IMR-90 (cell line): ENCODE measurements around the gene SAMM50. TPM values are rescaled to one million over a fixed set of nuclear protein-coding genes. Genes with fewer than 3 reads are reported as not detected.
A peak's percentile ranks its signal among the peaks of the same experiment; 100 is the strongest.

ENCODE experiments used
- ATAC-seq: fragments of 200-7000 bp; cut with Tn5 transposase; 2 replicates; pipeline ENCODE4 v1.9.1; 2020; ENCODE audit warnings: low read depth, mild to moderate bottlenecking, moderate library complexity
- BruUV-seq: library from RNA; stranded (reverse); fragments of 400-500 nt; replicated peaks from 2 replicates; lab custom pipeline; 2021; lab: Mats Ljungman, UMichigan
- CTCF ChIA-PET: fragments of 300-600 bp; formaldehyde crosslinking; extraction: SDS; loops from one replicate; lab custom pipeline; 2021; ENCODE audit warnings: antibody characterized with exemption; lab: Yijun Ruan, JAX
- POLR2A ChIA-PET: fragments of 300-600 bp; sonication (Branson Sonifier 250); formaldehyde crosslinking; loops from one replicate; lab custom pipeline; 2022; ENCODE audit warnings: antibody characterized with exemption; ENCODE audit not compliant: unreplicated experiment; lab: Charles Lee
- DNase-seq: peaks from one replicate; pipeline ENCODE4 v3.0.0; 2013
- H2AFZ ChIP-seq: replicated peaks from 2 replicates; pipeline ENCODE3; 2013; ENCODE audit warnings: low read length, mild to moderate bottlenecking; ENCODE audit not compliant: poor library complexity
- H2AK5ac ChIP-seq: 2 replicates; pipeline ENCODE4 v1.6.1; 2013; ENCODE audit warnings: low read depth, low read length, inconsistent platforms
- H2AK9ac ChIP-seq: replicated peaks from 2 replicates; pipeline ENCODE3; 2013; ENCODE audit warnings: mild to moderate bottlenecking, low read depth, low read length, moderate library complexity; ENCODE audit not compliant: poor library complexity
- H2BK120ac ChIP-seq: 2 replicates; pipeline ENCODE4 v1.6.1; 2013; ENCODE audit warnings: low read depth, low read length, inconsistent platforms
- H2BK15ac ChIP-seq: 3 replicates; pipeline ENCODE4 v1.6.1; 2013; ENCODE audit warnings: low read depth, low read length, inconsistent platforms
- H2BK20ac ChIP-seq: 2 replicates; pipeline ENCODE4 v1.6.1; 2013; ENCODE audit warnings: low read depth, mild to moderate bottlenecking, inconsistent platforms, low read length, moderate library complexity
- H2BK5ac ChIP-seq: 2 replicates; pipeline ENCODE4 v1.6.1; 2013; ENCODE audit warnings: mild to moderate bottlenecking, low read depth, low read length, inconsistent platforms; ENCODE audit not compliant: poor library complexity, severe bottlenecking
- H3K14ac ChIP-seq: replicated peaks from 2 replicates; pipeline ENCODE4 v1.6.1; 2013; ENCODE audit warnings: low read depth, low read length, inconsistent platforms
- H3K18ac ChIP-seq: 2 replicates; pipeline ENCODE4 v1.6.1; 2013; ENCODE audit warnings: low read depth, low read length, control low read depth
- H3K23ac ChIP-seq: 2 replicates; pipeline ENCODE4 v1.6.1; 2013; ENCODE audit warnings: low read depth, low read length, inconsistent platforms
- H3K27ac ChIP-seq: 2 replicates; pipeline ENCODE4 v1.5.1; 2013; ENCODE audit warnings: mild to moderate bottlenecking, control low read depth, low read length; ENCODE audit not compliant: insufficient read depth
- H3K27me3 ChIP-seq: 2 replicates; pipeline ENCODE4 v1.6.1; 2013; ENCODE audit warnings: low read length; ENCODE audit not compliant: control insufficient read depth, insufficient read depth
- H3K36me3 ChIP-seq: 2 replicates; pipeline ENCODE4 v1.6.1; 2013; ENCODE audit warnings: low read length, mixed read lengths; ENCODE audit not compliant: control insufficient read depth, insufficient read depth
- H3K4ac ChIP-seq: 2 replicates; pipeline ENCODE4 v1.6.1; 2013; ENCODE audit warnings: low read depth, low read length, inconsistent platforms
- H3K4me1 ChIP-seq: 2 replicates; pipeline ENCODE4 v1.6.1; 2013; ENCODE audit warnings: low read length, mixed read lengths; ENCODE audit not compliant: control insufficient read depth, insufficient read depth
- H3K4me2 ChIP-seq: 2 replicates; pipeline ENCODE4 v1.6.1; 2013; ENCODE audit warnings: low read depth, mild to moderate bottlenecking, control low read depth, low read length, moderate library complexity
- H3K4me3 ChIP-seq: 2 replicates; pipeline ENCODE4 v1.5.1; 2013; ENCODE audit warnings: low read depth, mild to moderate bottlenecking, control low read depth, low read length, moderate library complexity; ENCODE audit not compliant: insufficient read depth
- H3K56ac ChIP-seq: 2 replicates; pipeline ENCODE4 v1.6.1; 2013; ENCODE audit warnings: low read length, inconsistent platforms; ENCODE audit not compliant: insufficient read depth; ENCODE audit errors: extremely low read depth
- H3K79me1 ChIP-seq, 2 experiments: 2 replicates each; pipeline ENCODE4 v1.6.1; 2013; ENCODE audit warnings: low read length in 2 of 2, inconsistent platforms in 1 of 2, low read depth in 1 of 2
- H3K9ac ChIP-seq: 2 replicates; pipeline ENCODE4 v1.6.1; 2013; ENCODE audit warnings: low read depth, low read length, control low read depth
- H3K9me1 ChIP-seq: 2 replicates; pipeline ENCODE4 v1.6.1; 2013; ENCODE audit warnings: low read length, inconsistent platforms; ENCODE audit not compliant: insufficient read depth
- H3K9me3 ChIP-seq: 2 replicates; pipeline ENCODE4 v1.6.1; 2013; ENCODE audit warnings: low read length; ENCODE audit not compliant: control insufficient read depth, insufficient read depth
- H4K20me1 ChIP-seq: 2 replicates; pipeline ENCODE4 v1.6.1; 2013; ENCODE audit warnings: low read length, inconsistent platforms; ENCODE audit not compliant: insufficient read depth
- H4K5ac ChIP-seq: 2 replicates; pipeline ENCODE4 v1.6.1; 2013; ENCODE audit warnings: mild to moderate bottlenecking, low read depth, low read length, control low read depth
- H4K8ac ChIP-seq, 2 experiments: 2 replicates each; pipeline ENCODE4 v1.6.1; 2013; ENCODE audit warnings: low read depth in 2 of 2, low read length in 2 of 2, control low read depth in 1 of 2, inconsistent platforms in 1 of 2
- H4K91ac ChIP-seq: 2 replicates; pipeline ENCODE4 v1.6.1; 2013; ENCODE audit warnings: low read depth, low read length, inconsistent platforms; ENCODE audit not compliant: insufficient read depth
- BHLHE40 ChIP-seq: fragments of 150-350 bp; IDR thresholded peaks from 2 replicates; pipeline ENCODE4 v1.6.1; 2016; ENCODE audit warnings: mild to moderate bottlenecking, low read depth, low read length
- CTCF ChIP-seq: conservative IDR thresholded peaks from 2 replicates; pipeline ENCODE4 v1.5.1; 2012; ENCODE audit warnings: mild to moderate bottlenecking, low read depth, low read length, improper control_type of control experiment
- ELK1 ChIP-seq: fragments of 150-350 bp; IDR thresholded peaks from 2 replicates; pipeline ENCODE4 v1.6.1; 2016; ENCODE audit warnings: low read depth, mild to moderate bottlenecking, low read length, moderate library complexity, borderline replicate concordance
- FOS ChIP-seq: fragments of 150-350 bp; IDR thresholded peaks from 2 replicates; pipeline ENCODE4 v1.6.1; 2016; ENCODE audit warnings: low read depth, low read length
- NFE2L2 ChIP-seq: fragments of 150-350 bp; IDR thresholded peaks from 2 replicates; pipeline ENCODE4 v1.6.1; 2016; ENCODE audit warnings: low read depth, mild to moderate bottlenecking, low read length
- RAD21 ChIP-seq: IDR thresholded peaks from 2 replicates; pipeline ENCODE4 v1.6.1; 2012; ENCODE audit warnings: low read length, improper control_type of control experiment
- RFX5 ChIP-seq: IDR thresholded peaks from 2 replicates; pipeline ENCODE4 v1.8.0; 2012; ENCODE audit warnings: low read depth, mild to moderate bottlenecking, low read length, moderate library complexity
- SMC3 ChIP-seq: fragments of 150-350 bp; IDR thresholded peaks from 2 replicates; pipeline ENCODE4 v1.6.1; 2016; ENCODE audit warnings: low read depth, mild to moderate bottlenecking, antibody characterized with exemption, low read length, moderate library complexity
- WGBS, 2 experiments: methylation state at CpG; one replicate each; pipeline versions ENCODE4 v1.1.5 to v1.1.7; 2013; ENCODE audit warnings: missing lambda C conversion rate in 2 of 2; ENCODE audit not compliant: insufficient read length in 1 of 2; ENCODE audit errors: extremely low coverage in 2 of 2; 5-methylcytosine and 5-hydroxymethylcytosine counted together
- dilution Hi-C: fragments of 300-500 bp; cut with HindIII; formaldehyde crosslinking; loops from one replicate; pipeline ENCODE4 v1.14.3; 2018; ENCODE audit warnings: low sequenced_read_pairs; ENCODE audit not compliant: unreplicated experiment
- in situ Hi-C: fragments of 300-500 bp; cut with MboI; formaldehyde crosslinking; loops from 3 replicates; pipeline ENCODE4 v1.14.3; 2019; ENCODE audit warnings: low sequenced_read_pairs, inconsistent platforms, mixed read lengths
- intact Hi-C: fragments of 100-400 bp; cut with micrococcal nuclease; formaldehyde crosslinking; loops from 2 replicates; pipeline ENCODE4 v1.10.0; 2022
- polyA plus RNA-seq, 3 experiments: library from polyadenylated mRNA; depleted of rRNA; stranded (reverse); fragments of >200 nt; gene quantifications; 2 replicates each; pipeline ENCODE4 v1.2.3, GENCODE V29; 2012; ENCODE audit warnings: low replicate concordance in 1 of 3
- total RNA-seq: library from RNA; depleted of rRNA; stranded (reverse); fragments of >200 nt; gene quantifications from 2 replicates; pipeline ENCODE4 v1.2.3, GENCODE V29; 2012

Gene SAMM50
- total and polyA plus RNA-seq, 2 of the 4 experiments (the other 2 are of a cell fraction): 40.6 to 43.7 TPM

GRCh38 chr22:44042249-44043218 lies 87.3 kb downstream of the SAMM50 start:
- H3K27me3 ChIP-seq: no peaks in the 10 kb centered on the region
- WGBS, 2 experiments: 65% methylated on average over 9 of the region's 20 CpGs; no CpG with 5 or more reads in 1 of the 2 experiments
- ATAC-seq (no peak; the same call in 1 of the 2 replicates), DNase-seq (peak; percentile 51)
- H3K14ac ChIP-seq: no peak overlapping the region
- H3K79me1 ChIP-seq: peaks cover 19 to 44% of the 10 kb centered on the region in 2 experiments; a peak in 3 of 4 replicates
- dilution Hi-C loops (no loop called here), intact Hi-C loops (no loop called here), in situ Hi-C loops (no loop called here)
- no peak overlapping the region for H3K9ac ChIP-seq
- H2BK5ac ChIP-seq: no peak overlapping the region
- peaks cover 7% of the 10 kb centered on the region for H3K4me1 ChIP-seq
- no peaks in the 10 kb centered on the region for H3K9me3 ChIP-seq
- no peak overlapping the region for H3K4ac ChIP-seq
- no peak overlapping the region for H3K27ac ChIP-seq
- H3K36me3 ChIP-seq: peaks cover 2% of the 10 kb centered on the region; the same call in 1 of the 2 replicates
- no peak overlapping the region for H4K91ac ChIP-seq
- no peak overlapping the region for H3K4me2 ChIP-seq
- no peak overlapping the region for H3K56ac ChIP-seq
- H3K4me3 ChIP-seq: no peak overlapping the region
- H2BK15ac ChIP-seq: no peak overlapping the region
- H2AFZ ChIP-seq: no peak overlapping the region
- ChIA-PET POLR2A (no interaction called here), CTCF (no interaction called here)
- no peak overlapping the region for H3K23ac ChIP-seq
- H4K5ac ChIP-seq: no peak overlapping the region
- no peak overlapping the region for H2AK5ac ChIP-seq
- TF ChIP-seq RFX5 (no peak), ELK1 (no peak), RAD21 (no peak), NFE2L2 (no peak), CTCF (no peak), FOS (no peak), SMC3 (no peak), BHLHE40 (no peak)
- peaks cover 11% of the 10 kb centered on the region for H4K20me1 ChIP-seq
- H2BK120ac ChIP-seq: no peak overlapping the region
- BruUV-seq: no TSS peak
- H2AK9ac ChIP-seq: no peak overlapping the region
- H3K9me1 ChIP-seq: peaks cover 13% of the 10 kb centered on the region
- H2BK20ac ChIP-seq: no peak overlapping the region
- H4K8ac ChIP-seq: no peak overlapping the region
- no peak overlapping the region for H3K18ac ChIP-seq
